Astrocyte (in vitro differentiated cells and primary cell): Measurements from ENCODE around the gene TINCR. TPM values are rescaled to one million over a fixed set of nuclear protein-coding genes. Genes with fewer than 3 reads are reported as not detected.

ENCODE experiments used
- DNase-seq: peaks from one replicate; pipeline ENCODE4 v3.0.0-alpha.2; 2010; ENCODE audit warnings: low read depth
- FAIRE-seq: peaks from 2 replicates; lab custom pipeline; 2011; peaks lifted over from hg19 to GRCh38; lab: Jason Lieb, UNC
- H2AFZ ChIP-seq: 2 replicates; pipeline ENCODE4 v1.6.0; 2012; ENCODE audit warnings: low read depth, low read length, inconsistent platforms
- H3K27ac ChIP-seq: 2 replicates; pipeline ENCODE4 v1.5.1; 2011; ENCODE audit warnings: low read depth, low read length, inconsistent platforms
- H3K27me3 ChIP-seq: 2 replicates; pipeline ENCODE4 v1.6.0; 2011; ENCODE audit warnings: low read length, inconsistent platforms; ENCODE audit not compliant: insufficient read depth
- H3K36me3 ChIP-seq: 2 replicates; pipeline ENCODE4 v1.5.1; 2011; ENCODE audit warnings: low read length, inconsistent platforms; ENCODE audit not compliant: insufficient read depth
- H3K4me1 ChIP-seq: 2 replicates; pipeline ENCODE4 v1.5.1; 2011; ENCODE audit warnings: low read length, inconsistent platforms; ENCODE audit not compliant: insufficient read depth
- H3K4me2 ChIP-seq: 2 replicates; pipeline ENCODE4 v1.6.0; 2012; ENCODE audit warnings: low read length, inconsistent platforms
- H3K4me3 ChIP-seq: 2 replicates; pipeline ENCODE4 v1.5.1; 2011; ENCODE audit warnings: low read depth, mild to moderate bottlenecking, low read length, inconsistent platforms; ENCODE audit not compliant: insufficient read depth
- H3K79me2 ChIP-seq: 2 replicates; pipeline ENCODE4 v1.6.0; 2012; ENCODE audit warnings: mild to moderate bottlenecking, low read length, inconsistent platforms; ENCODE audit not compliant: insufficient read depth
- H3K9ac ChIP-seq: 2 replicates; pipeline ENCODE4 v1.6.0; 2012; ENCODE audit warnings: mild to moderate bottlenecking, low read length, inconsistent platforms
- H3K9me3 ChIP-seq: 2 replicates; pipeline ENCODE4 v1.5.1; 2012; ENCODE audit warnings: low read depth, mild to moderate bottlenecking, low read length, inconsistent platforms; ENCODE audit not compliant: insufficient read depth
- H4K20me1 ChIP-seq: 2 replicates; pipeline ENCODE4 v1.6.0; 2012; ENCODE audit warnings: low read length, inconsistent platforms; ENCODE audit not compliant: insufficient read depth
- H3K27ac Mint-ChIP-seq: one replicate; pipeline ENCODE4 v1.8.0; 2021; ENCODE audit warnings: mild to moderate bottlenecking, mixed read lengths; ENCODE audit not compliant: unreplicated experiment
- H3K27me3 Mint-ChIP-seq: one replicate; pipeline ENCODE4 v1.8.0; 2021; ENCODE audit warnings: low read depth, mixed read lengths; ENCODE audit not compliant: unreplicated experiment
- H3K36me3 Mint-ChIP-seq: one replicate; pipeline ENCODE4 v1.8.0; 2021; ENCODE audit warnings: low read depth, mixed read lengths; ENCODE audit not compliant: unreplicated experiment
- H3K4me1 Mint-ChIP-seq: one replicate; pipeline ENCODE4 v1.8.0; 2021; ENCODE audit warnings: low read depth, mixed read lengths; ENCODE audit not compliant: unreplicated experiment
- H3K4me3 Mint-ChIP-seq: one replicate; pipeline ENCODE4 v1.8.0; 2021; ENCODE audit warnings: mild to moderate bottlenecking, moderate library complexity, mixed read lengths; ENCODE audit not compliant: unreplicated experiment
- H3K9me3 Mint-ChIP-seq: one replicate; pipeline ENCODE4 v1.8.0; 2021; ENCODE audit warnings: mild to moderate bottlenecking, mixed read lengths; ENCODE audit not compliant: unreplicated experiment
- CTCF ChIP-seq: IDR thresholded peaks from 2 replicates; pipeline ENCODE4 v1.5.1; 2011; ENCODE audit warnings: low read depth, mild to moderate bottlenecking, inconsistent platforms, low read length, moderate library complexity; ENCODE audit not compliant: insufficient read depth
- EZH2 ChIP-seq: IDR thresholded peaks from 2 replicates; pipeline ENCODE4 v1.6.1; 2012; ENCODE audit warnings: mild to moderate bottlenecking, low read length, inconsistent platforms; ENCODE audit not compliant: insufficient read depth
- total RNA-seq: library from RNA; stranded (reverse); gene quantifications from 2 replicates; pipeline ENCODE4 v1.2.1, GENCODE V29; 2021

TINCR gene
- total RNA-seq, 1 donor from 2014 or later = 1.4 TPM

GRCh38 chr19:5554828-5555227 lies 12.9 kb downstream of the TINCR start:
- no peak for FAIRE-seq
- Histone ChIP-seq H3K4me3 (no peak overlapping the region), H3K36me3 (no peaks in the 10 kb centered on the region), H2AFZ (no peak overlapping the region), H3K4me1 (no peaks in the 10 kb centered on the region), H3K27ac (no peak overlapping the region), H3K79me2 (no peaks in the 10 kb centered on the region), H3K27me3 (peaks cover 3% of the 10 kb centered on the region), H4K20me1 (no peaks in the 10 kb centered on the region), H3K4me2 (no peak overlapping the region), H3K9ac (no peak overlapping the region), H3K9me3 (no peaks in the 10 kb centered on the region)
- Mint-ChIP-seq H3K36me3 (no peaks in the 10 kb centered on the region), H3K9me3 (no peaks in the 10 kb centered on the region), H3K4me3 (no peak overlapping the region), H3K27me3 (peaks cover 39% of the 10 kb centered on the region), H3K27ac (no peak overlapping the region), H3K4me1 (peaks cover 5% of the 10 kb centered on the region)
- TF ChIP-seq CTCF (no peak), EZH2 (no peak)
- DNase-seq = no peak

- no peak for FAIRE-seq
- no peak overlapping the region for H3K27ac Mint-ChIP-seq
- Histone ChIP-seq H3K4me3 (no peak overlapping the region), H3K9ac (no peak overlapping the region), H3K27me3 (peaks cover 3% of the 10 kb centered on the region), H3K9me3 (no peaks in the 10 kb centered on the region), H3K4me2 (no peak overlapping the region), H3K4me1 (no peaks in the 10 kb centered on the region), H2AFZ (no peak overlapping the region), H3K27ac (no peak overlapping the region), H4K20me1 (no peaks in the 10 kb centered on the region), H3K79me2 (no peaks in the 10 kb centered on the region), H3K36me3 (no peaks in the 10 kb centered on the region)
- H3K4me1 Mint-ChIP-seq = peaks cover 5% of the 10 kb centered on the region
- H3K36me3 Mint-ChIP-seq = no peaks in the 10 kb centered on the region
- H3K9me3 Mint-ChIP-seq = no peaks in the 10 kb centered on the region
- H3K4me3 Mint-ChIP-seq = no peak overlapping the region
- no peak for TF ChIP-seq EZH2
- no peak for TF ChIP-seq CTCF
- DNase-seq = no peak
- peaks cover 48% of the 10 kb centered on the region for H3K27me3 Mint-ChIP-seq
Observed at GRCh38 chr19:5553892-5554291, 13.9 kb downstream of the TINCR start.

- H3K36me3 ChIP-seq = no peaks in the 10 kb centered on the region
- no peak overlapping the region for H3K9ac ChIP-seq
- no peak overlapping the region for H3K4me3 ChIP-seq
- DNase-seq = no peak
- no peak overlapping the region for H3K4me2 ChIP-seq
- Mint-ChIP-seq H3K27ac (no peak overlapping the region), H3K36me3 (no peaks in the 10 kb centered on the region), H3K4me1 (peaks cover 2% of the 10 kb centered on the region), H3K9me3 (no peaks in the 10 kb centered on the region), H3K27me3 (peaks cover 43% of the 10 kb centered on the region), H3K4me3 (no peak overlapping the region)
- H4K20me1 ChIP-seq = no peaks in the 10 kb centered on the region
- no peaks in the 10 kb centered on the region for H3K27me3 ChIP-seq
- FAIRE-seq = no peak
- no peak overlapping the region for H3K27ac ChIP-seq
- H3K4me1 ChIP-seq = no peaks in the 10 kb centered on the region
- H3K79me2 ChIP-seq = no peaks in the 10 kb centered on the region
- peak; percentile 30 for TF ChIP-seq CTCF
- TF ChIP-seq EZH2 = no peak
- H3K9me3 ChIP-seq = no peaks in the 10 kb centered on the region
- peak overlapping the region; percentile 41 for H2AFZ ChIP-seq
Observed at GRCh38 chr19:5547881-5548280, 19.9 kb downstream of the TINCR start.
